ENCODE measurements around the gene CKAP4. TPM values are rescaled to one million over a fixed set of nuclear protein-coding genes. Genes with fewer than 3 reads are reported as not detected.

Gene CKAP4
- total and polyA plus RNA-seq, 9 of the 15 experiments (the other 6 are each of a cell fraction or from before 2014, with no cell fraction given), result 0.08 to 0.20 TPM; not detected in 7

DNA sequence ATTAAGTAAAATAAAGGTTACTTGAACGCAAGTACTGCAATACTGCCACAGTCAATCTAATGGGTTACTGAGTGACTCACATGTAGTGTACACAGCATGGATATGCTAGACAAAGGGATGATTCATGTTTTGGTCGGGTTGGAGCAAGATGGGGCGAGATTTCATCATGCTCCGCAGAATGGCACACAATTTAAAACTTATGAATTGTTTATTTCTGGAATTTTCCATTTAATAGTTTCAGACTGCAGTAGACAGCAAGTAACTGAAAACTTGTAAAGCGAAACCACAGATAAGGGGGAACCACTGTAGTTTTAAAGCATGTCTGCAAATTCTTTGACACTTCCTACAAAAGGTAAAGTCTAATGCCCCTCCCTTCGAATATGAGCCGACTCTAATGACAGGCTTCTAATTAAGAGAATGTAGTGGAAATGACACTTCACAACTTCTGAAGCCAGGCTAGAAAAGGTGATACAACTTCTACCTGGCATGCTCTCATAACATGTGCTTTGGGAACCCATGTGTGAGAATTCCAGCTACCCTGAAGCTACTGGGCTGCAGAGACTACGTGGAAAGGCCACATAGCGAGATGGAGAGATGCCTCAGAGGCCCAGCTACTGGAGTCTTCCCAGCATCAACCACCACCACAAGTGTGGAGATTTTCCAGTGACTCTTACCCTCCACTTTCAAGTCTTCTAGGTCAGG, 40.8 kb upstream of the CKAP4 start (continued):
- TF ChIP-seq, protein P1, sequence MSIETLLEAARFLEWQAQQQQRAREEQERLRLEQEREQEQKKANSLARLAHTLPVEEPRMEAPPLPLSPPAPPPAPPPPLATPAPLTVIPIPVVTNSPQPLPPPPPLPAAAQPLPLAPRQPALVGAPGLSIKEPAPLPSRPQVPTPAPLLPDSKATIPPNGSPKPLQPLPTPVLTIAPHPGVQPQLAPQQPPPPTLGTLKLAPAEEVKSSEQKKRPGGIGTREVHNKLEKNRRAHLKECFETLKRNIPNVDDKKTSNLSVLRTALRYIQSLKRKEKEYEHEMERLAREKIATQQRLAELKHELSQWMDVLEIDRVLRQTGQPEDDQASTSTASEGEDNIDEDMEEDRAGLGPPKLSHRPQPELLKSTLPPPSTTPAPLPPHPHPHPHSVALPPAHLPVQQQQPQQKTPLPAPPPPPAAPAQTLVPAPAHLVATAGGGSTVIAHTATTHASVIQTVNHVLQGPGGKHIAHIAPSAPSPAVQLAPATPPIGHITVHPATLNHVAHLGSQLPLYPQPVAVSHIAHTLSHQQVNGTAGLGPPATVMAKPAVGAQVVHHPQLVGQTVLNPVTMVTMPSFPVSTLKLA (conservative IDR thresholded peaks at IDR 0.05), result 0 out of 4 replicates have a peak, but pooled peaks of 1 of the 2 experiments have one; percentile 29
- no peak for TF ChIP-seq HNRNPH1 (optimal IDR thresholded peaks at IDR 0.05; ENCODE audit: low read depth, low read length)
- peak; percentile 82 for TF ChIP-seq SMARCE1 (IDR thresholded peaks at IDR 0.05)
- TF ChIP-seq GTF2E2 (tag; IDR thresholded peaks at IDR 0.05), result peak; percentile 59; the same call in 1 of the 2 replicates
- TF ChIP-seq TEAD4 (IDR thresholded peaks at IDR 0.05; ENCODE audit: low read length), result peak; percentile 61; the same call in 1 of the 2 replicates
- TF ChIP-seq TEAD4 (CRISPR knock-in tag; IDR thresholded peaks at IDR 0.05; ENCODE audit: borderline replicate concordance), result no peak
- TF ChIP-seq ZSCAN32 (CRISPR knock-in tag; IDR thresholded peaks at IDR 0.05), result peak; percentile 69
- TF ChIP-seq L3MBTL2 (IDR thresholded peaks at IDR 0.05), result peak; percentile 83

DNA sequence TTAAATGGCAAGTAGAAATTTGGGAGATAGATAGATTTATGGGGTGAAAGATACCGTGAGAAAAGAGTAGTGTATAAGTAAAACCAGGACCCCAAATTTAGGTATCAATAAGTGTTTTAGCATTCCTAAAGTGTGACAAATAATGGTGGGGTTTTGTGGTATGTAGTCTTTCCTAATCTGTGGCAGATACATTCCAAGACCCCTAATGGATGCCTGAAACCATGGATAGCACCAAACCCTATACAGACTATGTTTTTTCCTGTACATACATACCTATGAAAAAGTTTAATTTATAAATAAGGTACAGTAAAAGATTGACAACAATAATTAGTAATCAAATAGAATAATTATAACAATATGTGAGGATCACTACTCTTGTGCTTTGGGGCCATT, 40.3 kb upstream of the CKAP4 start:
- Histone ChIP-seq H3K36me3 (ENCODE audit: control insufficient read depth, insufficient read depth, low read length) (no peaks in the 10 kb centered on the region), H3K4me1 (replicated peaks in 1 of 2; ENCODE audit: control insufficient read depth in 2 of 2, insufficient read depth in 2 of 2, low read length in 2 of 2) (peaks cover 0 to 16% of the 10 kb centered on the region in 2 experiments; a peak in 2 of 5 replicates), H3K4me3 (no peak overlapping the region), H3K4me2 (ENCODE audit: insufficient read depth, low read length) (no peak overlapping the region), H3K9ac (ENCODE audit: insufficient read depth in 1 of 2, low read depth in 2 of 2, low read length in 2 of 2) (no peak overlapping the region), H3K9me3 (replicated peaks; ENCODE audit: control insufficient read depth, insufficient read depth, low read depth, low read length) (no peaks in the 10 kb centered on the region; the same call in 1 of the 2 replicates), H3K79me2 (ENCODE audit: control insufficient read depth, insufficient read depth, low read length) (no peaks in the 10 kb centered on the region), H3K9me1 (ENCODE audit: control insufficient read depth, insufficient read depth, low read length) (no peaks in the 10 kb centered on the region), H3K27ac (ENCODE audit: extremely low read depth, low read depth, low read length) (no peak overlapping the region), H4K20me1 (replicated peaks; ENCODE audit: control insufficient read depth, insufficient read depth, low read length) (no peaks in the 10 kb centered on the region), H3K27me3 (ENCODE audit: control insufficient read depth in 2 of 2, insufficient read depth in 2 of 2, low read length in 2 of 2) (peaks cover 0 to 10% of the 10 kb centered on the region in 2 experiments; a peak in 4 of 5 replicates), H2AFZ (ENCODE audit: low read depth, low read length) (no peak overlapping the region)
- BruUV-seq (replicated peaks), result no TSS peak
- POLR2A ChIA-PET, result no interaction called here
- no peak for DNase-seq (ENCODE audit: extremely low read depth in 1 of 4, low spot score in 3 of 4)
- no peak for FAIRE-seq
- ATAC-seq, result no peak; the same call in 2 of the 3 replicates
- WGBS (ENCODE audit: insufficient coverage, low coverage, missing lambda C conversion rate), result 19% methylated on average over 1 of the region's 1 CpG
- in situ Hi-C loops (cut with MboI), result no loop called here
- TF ChIP-seq, protein P2, sequence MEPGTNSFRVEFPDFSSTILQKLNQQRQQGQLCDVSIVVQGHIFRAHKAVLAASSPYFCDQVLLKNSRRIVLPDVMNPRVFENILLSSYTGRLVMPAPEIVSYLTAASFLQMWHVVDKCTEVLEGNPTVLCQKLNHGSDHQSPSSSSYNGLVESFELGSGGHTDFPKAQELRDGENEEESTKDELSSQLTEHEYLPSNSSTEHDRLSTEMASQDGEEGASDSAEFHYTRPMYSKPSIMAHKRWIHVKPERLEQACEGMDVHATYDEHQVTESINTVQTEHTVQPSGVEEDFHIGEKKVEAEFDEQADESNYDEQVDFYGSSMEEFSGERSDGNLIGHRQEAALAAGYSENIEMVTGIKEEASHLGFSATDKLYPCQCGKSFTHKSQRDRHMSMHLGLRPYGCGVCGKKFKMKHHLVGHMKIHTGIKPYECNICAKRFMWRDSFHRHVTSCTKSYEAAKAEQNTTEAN (CRISPR knock-in tag; IDR thresholded peaks at IDR 0.05), result no peak
- no peak for TF ChIP-seq GABPA (tag; conservative IDR thresholded peaks at IDR 0.05; ENCODE audit: low read depth)
- TF ChIP-seq ARNT (IDR thresholded peaks at IDR 0.05), result no peak
- no peak for TF ChIP-seq MAZ (CRISPR knock-in tag; conservative IDR thresholded peaks at IDR 0.05 in 1 of 2, IDR thresholded peaks at IDR 0.05 in 1 of 2)
- TF ChIP-seq, protein P3, sequence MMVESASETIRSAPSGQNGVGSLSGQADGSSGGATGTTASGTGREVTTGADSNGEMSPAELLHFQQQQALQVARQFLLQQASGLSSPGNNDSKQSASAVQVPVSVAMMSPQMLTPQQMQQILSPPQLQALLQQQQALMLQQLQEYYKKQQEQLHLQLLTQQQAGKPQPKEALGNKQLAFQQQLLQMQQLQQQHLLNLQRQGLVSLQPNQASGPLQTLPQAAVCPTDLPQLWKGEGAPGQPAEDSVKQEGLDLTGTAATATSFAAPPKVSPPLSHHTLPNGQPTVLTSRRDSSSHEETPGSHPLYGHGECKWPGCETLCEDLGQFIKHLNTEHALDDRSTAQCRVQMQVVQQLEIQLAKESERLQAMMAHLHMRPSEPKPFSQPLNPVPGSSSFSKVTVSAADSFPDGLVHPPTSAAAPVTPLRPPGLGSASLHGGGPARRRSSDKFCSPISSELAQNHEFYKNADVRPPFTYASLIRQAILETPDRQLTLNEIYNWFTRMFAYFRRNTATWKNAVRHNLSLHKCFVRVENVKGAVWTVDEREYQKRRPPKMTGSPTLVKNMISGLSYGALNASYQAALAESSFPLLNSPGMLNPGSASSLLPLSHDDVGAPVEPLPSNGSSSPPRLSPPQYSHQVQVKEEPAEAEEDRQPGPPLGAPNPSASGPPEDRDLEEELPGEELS (CRISPR knock-in tag; IDR thresholded peaks at IDR 0.05; ENCODE audit: borderline replicate concordance), result no peak
- TF ChIP-seq HDAC2 (IDR thresholded peaks at IDR 0.05), result no peak
- no peak for TF ChIP-seq GABPB2 (CRISPR knock-in tag; conservative IDR thresholded peaks at IDR 0.05)
- TF ChIP-seq CBFA2T3 (IDR thresholded peaks at IDR 0.05), result no peak
- intact Hi-C loops (cut with micrococcal nuclease), result loop anchor here (10.0 kb wide), 1 partner anchor 873 kb away; no protein-coding TSS in a partner anchor
- CTCF ChIA-PET (ENCODE audit: low intra/inter-chr PET ratio), result no interaction called here

Measured in K562 (cell line).